HG03575 (cell line): Measurements from ENCODE around the gene EID2B.

Experiments used
- ATAC-seq: cut with Tn5 transposase; IDR thresholded peaks from one replicate; pipeline ENCODE4 v1.9.1; 2021; ENCODE audit not compliant: unreplicated experiment, insufficient number of reproducible peaks, low FRiP score; ENCODE audit errors: extremely low read depth

The EID2B gene

DNA sequence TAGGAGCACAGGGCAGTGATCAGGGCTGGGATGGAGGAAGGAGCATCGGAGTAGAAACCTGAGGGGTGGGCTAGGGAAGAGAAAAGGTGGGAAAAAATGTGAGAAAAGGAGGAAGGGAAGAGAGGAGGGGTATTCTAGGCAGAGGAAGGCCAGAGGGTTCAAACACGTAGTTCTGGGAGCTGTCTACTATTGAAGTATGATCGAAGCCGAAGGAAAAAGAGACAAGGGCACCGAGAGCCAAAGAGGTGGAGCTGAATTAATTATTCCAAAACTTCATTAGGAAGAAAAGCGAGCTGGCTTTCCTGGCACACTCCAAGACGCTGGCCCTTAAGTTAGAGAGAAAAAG, 26.1 kb downstream of the EID2B start:
- ATAC-seq = no peak

DNA sequence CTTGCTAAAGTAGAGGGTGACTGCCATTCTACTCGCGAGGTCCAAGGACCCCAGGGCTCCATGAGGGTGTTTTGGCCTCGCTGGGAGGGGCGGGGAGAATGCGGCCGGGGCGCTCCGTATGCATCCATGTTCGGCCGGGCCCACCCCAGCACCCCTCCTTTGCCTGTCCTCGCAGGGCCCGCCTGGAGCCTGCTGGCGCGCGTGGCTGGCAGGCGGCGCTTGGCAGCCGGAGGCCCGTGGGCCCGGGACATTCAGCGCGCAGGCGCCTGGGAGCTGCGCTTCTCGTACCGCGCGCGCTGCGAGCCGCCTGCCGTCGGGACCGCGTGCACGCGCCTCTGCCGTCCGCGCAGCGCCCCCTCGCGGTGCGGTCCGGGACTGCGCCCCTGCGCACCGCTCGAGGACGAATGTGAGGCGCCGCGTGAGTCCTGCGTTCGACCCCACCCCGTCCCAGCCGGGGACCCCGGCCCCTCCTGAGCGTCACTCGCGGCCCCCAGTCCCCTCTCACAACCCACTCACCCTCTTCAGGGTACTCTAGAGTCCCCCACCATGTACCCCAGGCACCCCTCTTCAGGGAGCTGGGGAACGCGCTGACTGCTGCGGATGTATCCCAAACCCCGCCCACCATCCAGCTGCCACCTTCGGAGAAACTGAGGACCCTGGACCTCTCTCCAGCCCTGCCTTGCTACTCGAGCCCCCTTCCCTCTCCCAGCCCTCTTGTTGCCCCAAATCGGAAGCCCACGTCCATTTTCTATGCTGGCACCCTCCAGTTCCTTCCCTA, 29.8 kb downstream of the EID2B start:
- ATAC-seq = no peak

DNA sequence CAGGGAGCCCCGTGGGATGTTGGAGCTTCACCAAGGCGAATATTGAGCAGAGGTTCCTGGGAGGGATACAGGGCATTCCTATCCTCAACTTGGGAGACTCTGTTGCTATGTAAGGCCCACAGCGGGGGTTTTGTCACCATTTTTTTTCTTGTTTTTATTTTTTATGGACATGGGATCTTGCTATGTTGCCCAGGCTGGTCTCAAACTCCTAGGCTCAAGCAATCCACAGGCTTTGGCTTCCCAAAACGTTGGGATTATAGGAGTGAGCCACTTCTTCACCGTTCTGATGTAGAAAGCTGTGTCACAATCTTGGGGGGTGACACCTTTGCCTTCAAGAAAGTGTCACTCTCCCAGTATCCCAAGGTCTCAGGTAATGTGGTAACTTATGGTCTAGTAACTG, 31.3 kb downstream of the EID2B start:
- no peak for ATAC-seq

DNA sequence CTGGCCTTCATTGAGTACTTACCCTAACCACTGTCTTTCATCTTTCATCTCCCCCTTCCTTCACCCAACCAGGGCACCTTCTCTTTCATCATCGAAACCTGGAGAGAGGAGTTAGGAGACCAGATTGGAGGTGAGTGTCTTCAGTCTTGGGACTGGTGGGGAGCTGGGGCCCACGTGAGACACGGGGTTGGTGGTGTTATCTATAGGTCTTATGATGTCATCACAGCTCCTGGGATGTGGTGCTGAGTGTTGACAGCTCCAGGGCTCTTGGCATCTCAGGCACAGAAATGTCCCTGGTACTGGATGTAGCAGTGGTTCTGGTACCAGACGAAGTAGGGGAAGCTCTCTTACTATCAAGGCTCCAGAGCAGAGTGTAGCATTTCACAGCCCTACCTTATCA, 32.1 kb downstream of the EID2B start:
- no peak for ATAC-seq

DNA sequence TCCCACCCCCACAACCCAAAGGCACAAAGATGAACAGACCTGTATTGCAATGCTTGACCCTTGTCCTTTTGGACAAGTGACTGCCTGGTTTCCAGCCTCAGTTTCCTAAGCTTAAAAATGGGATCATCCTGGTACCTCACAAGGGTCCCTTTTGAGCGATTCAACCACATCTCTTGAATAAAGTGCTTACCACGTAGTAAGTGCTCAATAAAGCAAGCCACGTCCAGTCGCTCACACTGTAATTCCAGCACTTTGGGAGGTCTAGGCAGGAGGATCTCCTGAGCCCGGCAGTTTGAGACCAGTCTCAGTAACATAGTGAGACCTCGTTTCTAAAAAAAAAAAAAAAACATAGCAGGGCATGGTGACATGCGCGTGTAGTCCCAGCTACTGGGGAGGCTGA, 32.7 kb downstream of the EID2B start:
- ATAC-seq = no peak

DNA sequence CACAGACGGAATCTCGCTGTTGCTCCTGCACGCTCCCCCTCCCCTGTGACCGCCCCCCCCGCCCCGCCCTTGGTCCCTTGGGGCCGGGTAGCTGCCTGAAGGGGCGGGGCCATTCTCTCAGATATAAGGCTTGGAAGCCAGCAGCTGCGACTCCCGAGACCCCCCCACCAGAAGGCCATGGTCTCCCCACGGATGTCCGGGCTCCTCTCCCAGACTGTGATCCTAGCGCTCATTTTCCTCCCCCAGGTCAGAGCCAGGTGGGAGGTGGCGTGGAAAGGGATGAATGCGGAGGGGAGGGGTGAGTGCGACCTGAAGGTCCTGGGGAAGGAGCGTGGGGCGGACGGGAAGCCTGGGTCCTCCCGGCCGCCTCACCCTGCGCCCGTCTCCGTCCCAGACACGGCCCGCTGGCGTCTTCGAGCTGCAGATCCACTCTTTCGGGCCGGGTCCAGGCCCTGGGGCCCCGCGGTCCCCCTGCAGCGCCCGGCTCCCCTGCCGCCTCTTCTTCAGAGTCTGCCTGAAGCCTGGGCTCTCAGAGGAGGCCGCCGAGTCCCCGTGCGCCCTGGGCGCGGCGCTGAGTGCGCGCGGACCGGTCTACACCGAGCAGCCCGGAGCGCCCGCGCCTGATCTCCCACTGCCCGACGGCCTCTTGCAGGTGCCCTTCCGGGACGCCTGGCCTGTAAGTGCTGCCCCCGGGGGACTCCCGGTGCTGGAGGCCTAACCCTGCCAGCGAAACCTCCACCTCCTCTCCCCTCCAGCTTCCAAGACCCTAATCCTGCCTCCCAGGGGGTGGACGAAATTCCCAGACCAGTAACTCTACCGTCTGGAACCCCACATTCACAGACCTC, 33.6 kb downstream of the EID2B start, which contains the start of gene DLL3:
Gene DLL3, plus strand, starts transcription at position 150 of the 845 bp plus-strand sequence. Its CDS starts 28 bp downstream, at position 178.
- no peak for ATAC-seq

DNA sequence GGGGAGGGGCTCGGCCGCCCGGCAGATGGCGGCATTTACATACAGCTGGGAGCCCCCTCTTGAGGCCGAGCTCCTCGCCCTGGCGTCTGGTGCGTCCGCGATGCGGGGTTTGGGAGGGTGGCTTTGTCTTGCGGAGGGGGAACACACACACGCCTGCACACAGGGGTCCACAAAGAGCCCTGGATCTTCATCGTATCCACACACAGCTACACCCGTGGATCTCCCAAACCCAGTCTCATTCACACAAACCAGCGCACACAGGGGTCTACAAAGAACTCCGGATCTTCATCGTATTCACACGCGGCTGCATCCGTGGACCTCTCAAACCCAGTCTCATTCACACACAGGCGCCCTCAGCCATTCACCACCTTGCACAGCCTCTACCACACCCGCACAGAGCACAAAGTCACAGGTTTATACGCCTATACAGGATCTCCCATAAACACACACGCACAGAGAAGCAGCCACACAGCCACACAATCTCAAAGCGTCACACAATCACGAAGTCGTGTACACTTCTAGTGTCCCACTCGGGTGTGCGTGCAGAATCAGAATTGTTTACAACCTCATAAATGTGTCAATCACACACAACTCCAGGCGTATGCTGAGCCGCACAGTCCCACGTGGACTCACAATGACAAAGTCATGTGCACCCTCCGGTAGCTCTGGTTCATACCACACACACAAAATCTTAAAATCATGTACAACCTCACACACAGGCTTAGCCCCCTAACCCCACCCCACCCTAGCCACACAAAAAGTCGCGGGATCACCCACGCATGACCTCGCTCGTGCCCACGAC, 34.5 kb downstream of the EID2B start:
- ATAC-seq = no peak

DNA sequence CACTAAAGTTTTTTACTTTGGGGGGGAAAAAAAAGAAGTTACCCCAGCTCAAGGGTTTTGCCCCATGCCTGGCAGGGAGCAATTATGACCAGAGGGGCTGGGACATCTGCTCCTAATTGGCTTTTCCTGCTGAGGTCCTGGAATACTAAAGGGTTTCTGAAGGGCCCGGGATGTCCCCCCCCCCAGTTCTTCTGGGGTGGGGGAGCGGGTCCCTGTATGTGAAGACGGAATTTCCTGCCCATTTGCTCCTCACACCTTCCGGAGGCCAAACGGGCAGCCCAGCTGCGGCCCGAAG, 35.0 kb downstream of the EID2B start:
- ATAC-seq = no peak

DNA sequence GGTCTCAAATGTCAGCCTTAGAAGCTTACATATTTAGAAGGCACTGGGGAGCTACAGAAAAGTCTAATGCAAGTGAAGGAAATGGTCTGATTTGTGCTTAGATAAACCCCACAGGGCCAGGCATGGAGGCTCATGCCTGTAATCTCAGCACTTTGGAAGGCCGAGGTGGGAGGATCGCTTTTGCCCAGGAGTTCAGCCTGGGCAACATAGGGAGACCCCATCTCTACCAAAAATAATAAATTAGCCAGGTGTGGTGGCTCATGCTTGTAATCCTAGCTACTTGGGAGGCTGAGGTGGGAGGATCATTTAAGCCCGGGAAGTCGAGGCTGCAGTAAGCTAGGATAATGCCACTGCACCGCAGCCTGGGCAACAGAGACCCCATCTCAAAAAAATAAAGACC, 36.6 kb downstream of the EID2B start:
- no peak for ATAC-seq

DNA sequence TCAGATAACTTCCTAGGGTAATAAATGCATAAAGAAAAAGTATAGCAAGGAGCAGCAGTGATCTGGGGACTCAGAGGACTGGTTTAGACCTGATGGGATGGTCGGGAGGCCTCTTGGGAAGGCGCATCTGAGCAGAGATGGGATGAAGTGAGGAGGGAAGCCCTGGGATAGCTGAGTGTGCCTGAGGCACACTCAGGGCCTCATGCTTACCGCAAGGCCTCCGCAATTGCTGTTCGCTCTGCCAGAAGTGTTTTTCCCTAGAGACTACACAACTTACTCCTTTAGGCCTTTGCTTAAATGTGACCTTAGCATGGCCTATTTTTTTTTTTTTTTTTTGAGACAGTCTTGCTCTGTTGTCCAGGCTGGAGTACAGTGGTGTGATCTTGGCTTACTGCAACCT, 38.0 kb downstream of the EID2B start:
- ATAC-seq = no peak

DNA sequence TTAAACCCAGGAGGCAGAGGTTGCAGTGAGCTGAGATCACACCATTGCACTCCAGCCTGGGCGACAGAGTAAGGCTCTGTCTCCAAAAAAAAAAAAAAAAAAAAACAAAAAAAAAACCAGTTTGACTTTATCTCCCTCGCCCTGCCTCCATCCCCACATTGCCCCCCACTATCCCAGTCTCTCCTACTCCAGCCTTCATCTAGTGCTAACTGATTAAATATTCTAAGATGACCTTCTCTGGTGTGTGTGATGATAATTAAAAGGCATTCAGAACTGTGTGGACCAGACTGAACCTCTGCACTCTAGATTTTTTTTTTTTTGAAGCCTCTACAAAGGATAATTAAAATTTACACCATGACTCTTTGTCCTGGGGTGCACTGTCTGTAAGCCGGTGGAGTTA, 39.9 kb downstream of the EID2B start:
- no peak for ATAC-seq

DNA sequence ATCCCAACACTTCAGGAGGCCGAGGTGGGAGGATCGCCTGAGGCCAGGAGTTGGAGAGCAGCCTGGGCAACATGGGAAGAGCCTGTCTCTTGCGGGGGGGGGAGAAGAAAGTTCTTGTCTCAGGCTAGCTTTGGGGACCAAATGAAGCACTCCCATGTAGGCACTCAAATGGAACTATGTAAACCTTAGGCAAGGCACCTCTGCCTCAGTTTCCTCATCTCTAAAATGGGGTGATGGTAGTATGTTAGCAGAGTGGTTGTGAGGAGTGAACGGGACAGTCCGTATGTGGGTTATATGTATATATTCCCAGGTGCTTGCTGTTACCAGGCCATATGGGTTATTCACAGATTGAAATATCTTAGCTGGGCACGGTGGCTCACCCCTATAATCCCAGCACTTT, 40.4 kb downstream of the EID2B start:
- no peak for ATAC-seq

DNA sequence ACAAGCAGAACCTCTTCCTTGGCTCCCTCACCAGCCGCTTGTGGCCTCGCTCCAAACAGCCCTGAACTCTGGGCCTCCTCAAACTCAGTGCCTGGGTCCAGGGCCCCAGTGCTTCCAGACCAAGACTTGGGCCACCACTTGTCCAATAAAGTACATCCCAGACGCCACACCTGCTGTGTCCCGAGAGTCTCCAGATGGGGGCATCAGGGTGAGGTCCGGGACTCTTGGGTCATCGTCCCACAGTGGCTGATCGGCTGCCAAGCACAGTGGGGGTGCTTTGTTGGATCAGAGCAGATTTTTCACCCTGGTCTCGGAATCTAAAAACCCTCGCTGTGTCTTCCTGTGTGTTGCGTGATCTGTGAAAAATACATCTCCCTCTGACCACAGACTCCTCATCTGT, 42.9 kb downstream of the EID2B start:
- ATAC-seq = no peak

DNA sequence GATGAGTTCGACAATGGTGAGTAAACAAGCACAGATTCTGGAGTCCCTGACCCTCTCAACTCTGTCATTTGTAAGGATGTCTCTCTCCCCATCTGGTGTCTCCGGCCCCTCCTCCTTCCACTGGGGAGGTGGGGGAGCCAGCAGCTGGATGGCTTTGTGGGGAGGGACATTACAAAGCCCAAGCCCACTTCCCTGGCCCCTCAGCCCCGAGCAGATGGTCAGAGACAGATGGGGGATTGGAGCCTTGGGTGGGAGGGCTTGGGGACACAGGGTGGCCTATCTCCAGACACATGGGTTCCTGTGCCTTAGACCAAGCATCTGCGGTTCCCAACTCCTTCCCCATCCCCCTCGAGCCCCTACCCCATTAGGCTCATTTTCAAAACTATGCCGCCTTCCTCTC, 49.5 kb downstream of the EID2B start:
- no peak for ATAC-seq

DNA sequence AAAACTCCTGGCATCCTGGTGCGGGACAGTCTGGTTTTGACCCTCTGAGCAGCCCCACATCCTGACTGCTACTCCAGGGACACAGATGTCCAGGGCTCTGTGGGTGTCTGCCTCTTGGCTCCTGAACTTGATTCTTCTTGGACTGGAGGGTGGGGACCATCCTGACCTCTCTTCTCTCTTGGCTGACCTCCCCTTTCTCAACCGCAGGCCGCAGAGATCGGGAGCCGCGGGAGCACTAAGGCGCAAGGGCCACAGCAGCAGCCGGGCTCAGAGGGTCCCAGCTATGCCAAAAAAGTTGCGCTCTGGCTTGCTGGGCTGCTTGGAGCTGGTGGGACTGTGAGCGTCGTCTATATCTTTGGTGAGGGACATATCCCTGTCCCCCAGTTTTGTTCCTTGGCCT, 51.0 kb downstream of the EID2B start:
- no peak for ATAC-seq

DNA sequence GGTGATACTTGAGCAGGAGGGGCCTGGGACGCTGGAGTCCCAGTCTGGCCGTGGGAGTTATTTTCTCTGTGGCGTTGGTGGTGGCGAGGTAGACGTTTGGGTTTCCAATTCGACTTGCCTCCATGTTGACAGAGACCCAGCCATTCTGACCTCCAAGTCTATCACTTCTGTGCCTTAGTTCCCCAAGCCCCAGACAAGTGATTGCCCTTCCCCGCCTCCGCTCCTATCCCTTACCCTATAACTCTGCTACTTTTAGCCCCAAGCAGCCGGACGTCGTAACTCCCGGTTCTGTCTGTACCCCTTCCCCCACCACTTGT, 51.5 kb downstream of the EID2B start:
- ATAC-seq = no peak
